A673 (cell line): ENCODE measurements around the gene SUPT4H1. TPM values are rescaled to one million over a fixed set of nuclear protein-coding genes. Genes with fewer than 3 reads are reported as not detected.

Experiments
- BruUV-seq: library from RNA; stranded (reverse); fragments of 400-500 nt; replicated peaks from 2 replicates; lab custom pipeline; 2021; lab: Mats Ljungman, UMichigan
- CTCF ChIA-PET: fragments of 300-600 bp; sonication (Branson Sonifier 250); formaldehyde crosslinking; loops from one replicate; lab custom pipeline; 2022; ENCODE audit warnings: antibody characterized with exemption; lab: Charles Lee
- POLR2A ChIA-PET: fragments of 300-600 bp; sonication (Branson Sonifier 250); formaldehyde crosslinking; loops from one replicate; lab custom pipeline; 2022; ENCODE audit warnings: antibody characterized with exemption; ENCODE audit not compliant: low non-redundant PET; lab: Charles Lee
- DNase-seq: peaks from one replicate; pipeline ENCODE4 v3.0.0-alpha.2; 2015; ENCODE audit warnings: low spot score
- H3K27ac ChIP-seq: fragments of 200-600 bp; sonication (generic); 2 replicates; pipeline ENCODE4 v1.5.1; 2016; ENCODE audit warnings: mixed run types, low read depth, mild to moderate bottlenecking, mixed read lengths, antibody characterized with exemption, low read length; ENCODE audit not compliant: poor library complexity, severe bottlenecking
- H3K27me3 ChIP-seq: fragments of 200-600 bp; sonication (generic); replicated peaks from 2 replicates; pipeline ENCODE4 v1.6.1; 2017; ENCODE audit warnings: mixed run types, low read depth, mild to moderate bottlenecking, mixed read lengths, antibody characterized with exemption, low read length; ENCODE audit not compliant: insufficient read depth, poor library complexity
- H3K36me3 ChIP-seq: fragments of 200-600 bp; sonication (generic); 2 replicates; pipeline ENCODE4 v1.6.1; 2016; ENCODE audit warnings: mixed run types, mild to moderate bottlenecking, mixed read lengths, antibody characterized with exemption, low read length; ENCODE audit not compliant: insufficient read depth, poor library complexity, severe bottlenecking
- H3K4me1 ChIP-seq: fragments of 200-600 bp; sonication (generic); 2 replicates; pipeline ENCODE4 v1.6.1; 2017; ENCODE audit warnings: mixed run types, mild to moderate bottlenecking, mixed read lengths, antibody characterized with exemption, low read length; ENCODE audit not compliant: insufficient read depth, poor library complexity, severe bottlenecking
- H3K4me3 ChIP-seq: fragments of 200-600 bp; sonication (generic); 2 replicates; pipeline ENCODE4 v1.5.1; 2016; ENCODE audit warnings: low read depth, mixed run types, mild to moderate bottlenecking, mixed read lengths, low read length; ENCODE audit not compliant: poor library complexity, severe bottlenecking
- H3K9me3 ChIP-seq: fragments of 200-600 bp; sonication (generic); 2 replicates; pipeline ENCODE4 v1.6.1; 2016; ENCODE audit warnings: mixed run types, low read depth, mild to moderate bottlenecking, mixed read lengths, antibody characterized with exemption, low read length; ENCODE audit not compliant: poor library complexity, severe bottlenecking
- CTCF ChIP-seq: fragments of 300-800, 200-600 bp; sonication (generic); conservative IDR thresholded peaks from 2 replicates; pipeline ENCODE4 v1.5.1; 2017; ENCODE audit warnings: low read depth, mild to moderate bottlenecking, antibody characterized with exemption, low read length, moderate library complexity, mixed read lengths
- EZH2 ChIP-seq: fragments of 200-600 bp; sonication (generic); IDR thresholded peaks from 2 replicates; pipeline ENCODE4 v1.6.1; 2017; ENCODE audit warnings: borderline replicate concordance, low read depth, mild to moderate bottlenecking, mixed read lengths, antibody characterized with exemption, low read length; ENCODE audit not compliant: poor library complexity, severe bottlenecking
- intact Hi-C: fragments of 100-400 bp; cut with micrococcal nuclease; formaldehyde crosslinking; loops from one replicate; pipeline ENCODE4 v1.10.0; 2022; ENCODE audit not compliant: unreplicated experiment
- total RNA-seq: library from RNA; stranded (reverse); gene quantifications from 2 replicates; pipeline ENCODE4 v1.2.3, GENCODE V29; 2021

The SUPT4H1 gene
- total RNA-seq, 1 experiment from 2014 or later: 106 TPM

- no peak overlapping the region for H3K27ac ChIP-seq
- intact Hi-C loops: no loop called here
- peaks cover 4% of the 10 kb centered on the region for H3K36me3 ChIP-seq
- POLR2A ChIA-PET: no interaction called here
- no peaks in the 10 kb centered on the region for H3K27me3 ChIP-seq
- no peaks in the 10 kb centered on the region for H3K4me1 ChIP-seq
- no TSS peak for BruUV-seq
- no peaks in the 10 kb centered on the region for H3K9me3 ChIP-seq
- CTCF ChIA-PET: no interaction called here
- no peak overlapping the region for H3K4me3 ChIP-seq
- DNase-seq: no peak
- TF ChIP-seq EZH2 (no peak), CTCF (no peak)
Observed at GRCh38 chr17:58339755-58340404, 12.1 kb downstream of the SUPT4H1 start.

GRCh38 chr17:58338841-58339754, 12.9 kb downstream of the SUPT4H1 start:
- Histone ChIP-seq H3K27ac (no peak overlapping the region), H3K4me1 (no peaks in the 10 kb centered on the region), H3K27me3 (no peaks in the 10 kb centered on the region), H3K4me3 (no peak overlapping the region), H3K9me3 (no peaks in the 10 kb centered on the region), H3K36me3 (no peaks in the 10 kb centered on the region)
- no peak for DNase-seq
- BruUV-seq: no TSS peak
- TF ChIP-seq EZH2: no peak
- TF ChIP-seq CTCF: no peak
- CTCF ChIA-PET: no interaction called here
- POLR2A ChIA-PET: no interaction called here
- intact Hi-C loops: no loop called here

- ChIA-PET POLR2A (no interaction called here), CTCF (no interaction called here)
- intact Hi-C loops: no loop called here
- no peaks in the 10 kb centered on the region for H3K9me3 ChIP-seq
- no peaks in the 10 kb centered on the region for H3K27me3 ChIP-seq
- TF ChIP-seq CTCF: no peak
- TF ChIP-seq EZH2: no peak
- no peak overlapping the region for H3K4me3 ChIP-seq
- H3K27ac ChIP-seq: no peak overlapping the region
- DNase-seq: no peak
- no TSS peak for BruUV-seq
- H3K4me1 ChIP-seq: no peaks in the 10 kb centered on the region
- no peaks in the 10 kb centered on the region for H3K36me3 ChIP-seq
Observed at GRCh38 chr17:58338454-58338840, 13.6 kb downstream of the SUPT4H1 start.
